ENCODE data around the gene TPSD1. TPM values are rescaled to one million over a fixed set of nuclear protein-coding genes. Genes with fewer than 3 reads are reported as not detected.

The TPSD1 gene
- total RNA-seq, 1 experiment from 2014 or later = not detected

DNA sequence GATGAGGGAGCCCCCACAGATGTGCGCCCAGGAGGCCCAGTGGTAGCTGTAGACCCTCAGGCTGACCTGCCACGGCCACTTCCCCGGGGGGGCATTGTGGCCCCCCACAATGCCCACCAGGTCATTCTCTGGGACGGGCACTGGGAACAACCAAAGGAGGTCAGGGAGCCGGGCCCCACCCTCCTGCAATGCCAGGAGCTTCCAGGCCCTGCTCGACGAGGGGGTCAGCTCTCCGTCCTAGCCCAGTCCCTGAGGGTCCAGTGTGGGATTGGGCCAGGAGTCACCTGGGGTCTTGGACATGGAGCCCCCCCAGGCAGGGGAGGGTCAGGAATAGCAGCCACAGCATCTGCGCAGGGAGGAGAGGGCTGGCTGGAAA, 7.0 kb downstream of the TPSD1 start:
- Histone ChIP-seq H2AFZ (ENCODE audit: low read length) (no peak overlapping the region), H3K9me3 (ENCODE audit: control insufficient read depth, low read depth, low read length) (no peaks in the 10 kb centered on the region), H3K79me2 (ENCODE audit: insufficient read depth, low read length) (no peaks in the 10 kb centered on the region), H2BK15ac (ENCODE audit: low read depth, low read length) (no peak overlapping the region), H2BK12ac (ENCODE audit: insufficient read length, low read depth, low read length) (no peak overlapping the region), H3K4ac (ENCODE audit: low read depth, low read length) (no peak overlapping the region), H3K27me3 (ENCODE audit: insufficient read depth, low read length) (no peaks in the 10 kb centered on the region), H3K27ac (ENCODE audit: insufficient read length, low read depth, low read length) (no peak overlapping the region), H3T11ph (ENCODE audit: low read length) (no peak overlapping the region), H2AK5ac (ENCODE audit: insufficient read length, low read length) (no peak overlapping the region), H3K4me1 (ENCODE audit: insufficient read depth, low read length) (no peaks in the 10 kb centered on the region), H4K91ac (ENCODE audit: insufficient read length, low read depth, low read length) (no peak overlapping the region), H2BK20ac (ENCODE audit: low read depth, low read length, poor library complexity, severe bottlenecking) (no peak overlapping the region), H4K8ac (replicated peaks; ENCODE audit: insufficient read length, low read depth, low read length) (no peak overlapping the region), H3K14ac (ENCODE audit: insufficient read depth, low read length) (no peak overlapping the region; the same call in 1 of the 2 replicates), H3K9ac (ENCODE audit: extremely low read depth, insufficient read length, low read length) (no peak overlapping the region), H3K23ac (ENCODE audit: insufficient read length, low read depth, low read length) (no peak overlapping the region), H3K79me1 (ENCODE audit: insufficient read depth, low read depth, low read length, poor library complexity, severe bottlenecking) (no peaks in the 10 kb centered on the region), H4K5ac (ENCODE audit: insufficient read length, low read depth, low read length) (no peak overlapping the region), H3K18ac (ENCODE audit: insufficient read length, low read depth, low read length) (no peak overlapping the region), H3K23me2 (ENCODE audit: insufficient read length, low read depth, low read length, poor library complexity, severe bottlenecking) (no peaks in the 10 kb centered on the region), H4K20me1 (ENCODE audit: control insufficient read depth, insufficient read depth, insufficient read length) (no peaks in the 10 kb centered on the region), H3K56ac (ENCODE audit: insufficient read length, low read depth, low read length) (no peak overlapping the region), H3K4me2 (ENCODE audit: insufficient read depth, insufficient read length, low read length) (no peak overlapping the region), H2BK5ac (ENCODE audit: insufficient read length, low read length) (no peak overlapping the region), H2BK120ac (ENCODE audit: low read depth, low read length, poor library complexity, severe bottlenecking) (no peak overlapping the region)
- Mint-ChIP-seq H3K27me3 (ENCODE audit: low read depth) (peaks cover 44% of the 10 kb centered on the region), H3K9me3 (peaks cover 11 to 17% of the 10 kb centered on the region in 2 experiments), H3K4me3 (no peak overlapping the region), H3K27ac (no peak overlapping the region), H3K4me1 (peaks cover 0 to 11% of the 10 kb centered on the region in 2 experiments; a peak in 3 of 4 replicates), H3K36me3 (ENCODE audit: insufficient read depth in 1 of 3, low read depth in 3 of 3) (peaks cover 0 to 4% (median 2%) of the 10 kb centered on the region in 3 experiments; a peak in 3 of 7 replicates)
- no CpG with 5 or more reads among the region's 9 CpGs for WGBS (ENCODE audit: extremely low coverage, insufficient read length, low lambda C conversion rate)
- TF ChIP-seq, protein P1, sequence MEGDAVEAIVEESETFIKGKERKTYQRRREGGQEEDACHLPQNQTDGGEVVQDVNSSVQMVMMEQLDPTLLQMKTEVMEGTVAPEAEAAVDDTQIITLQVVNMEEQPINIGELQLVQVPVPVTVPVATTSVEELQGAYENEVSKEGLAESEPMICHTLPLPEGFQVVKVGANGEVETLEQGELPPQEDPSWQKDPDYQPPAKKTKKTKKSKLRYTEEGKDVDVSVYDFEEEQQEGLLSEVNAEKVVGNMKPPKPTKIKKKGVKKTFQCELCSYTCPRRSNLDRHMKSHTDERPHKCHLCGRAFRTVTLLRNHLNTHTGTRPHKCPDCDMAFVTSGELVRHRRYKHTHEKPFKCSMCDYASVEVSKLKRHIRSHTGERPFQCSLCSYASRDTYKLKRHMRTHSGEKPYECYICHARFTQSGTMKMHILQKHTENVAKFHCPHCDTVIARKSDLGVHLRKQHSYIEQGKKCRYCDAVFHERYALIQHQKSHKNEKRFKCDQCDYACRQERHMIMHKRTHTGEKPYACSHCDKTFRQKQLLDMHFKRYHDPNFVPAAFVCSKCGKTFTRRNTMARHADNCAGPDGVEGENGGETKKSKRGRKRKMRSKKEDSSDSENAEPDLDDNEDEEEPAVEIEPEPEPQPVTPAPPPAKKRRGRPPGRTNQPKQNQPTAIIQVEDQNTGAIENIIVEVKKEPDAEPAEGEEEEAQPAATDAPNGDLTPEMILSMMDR (conservative IDR thresholded peaks at IDR 0.05) = no peak
- DNase-seq = no peak
